ENCODE results near the gene IL36B.

The IL36B gene

GRCh38 chr2:113068249-113068648, 15.6 kb upstream of the IL36B start:
- TF ChIP-seq CTCF (IDR thresholded peaks at IDR 0.05; ENCODE audit: insufficient read depth, missing control alignments), result no peak
- FAIRE-seq, result no peak
- DNase-seq (ENCODE audit: insufficient read length, low spot score), result no peak

GRCh38 chr2:113067681-113068080, 15.0 kb upstream of the IL36B start, which contains the start of gene IL1F10:
Gene IL1F10 (plus strand): TSS chr2:113067970. CDS start chr2:113072739, 4,769 bp downstream.
- DNase-seq (ENCODE audit: insufficient read length, low spot score) (no peak), FAIRE-seq (no peak)
- no peak for TF ChIP-seq CTCF (IDR thresholded peaks at IDR 0.05; ENCODE audit: insufficient read depth, missing control alignments)

GRCh38 chr2:113064898-113065297, 12.2 kb upstream of the IL36B start:
- no peak for TF ChIP-seq CTCF (IDR thresholded peaks at IDR 0.05; ENCODE audit: insufficient read depth, missing control alignments)
- FAIRE-seq, result no peak
- DNase-seq (ENCODE audit: insufficient read length, low spot score), result no peak

GRCh38 chr2:113064281-113064680, 11.6 kb upstream of the IL36B start:
- FAIRE-seq (no peak), DNase-seq (ENCODE audit: insufficient read length, low spot score) (no peak)
- no peak for TF ChIP-seq CTCF (IDR thresholded peaks at IDR 0.05; ENCODE audit: insufficient read depth, missing control alignments)

- TF ChIP-seq CTCF (IDR thresholded peaks at IDR 0.05; ENCODE audit: insufficient read depth, missing control alignments), result no peak
- FAIRE-seq (no peak), DNase-seq (ENCODE audit: insufficient read length, low spot score) (no peak)
Observed at GRCh38 chr2:113061896-113062770, 9.5 kb upstream of the IL36B start.

- FAIRE-seq, result no peak
- DNase-seq (ENCODE audit: insufficient read length, low spot score), result no peak
- no peak for TF ChIP-seq CTCF (IDR thresholded peaks at IDR 0.05; ENCODE audit: insufficient read depth, missing control alignments)
Observed at GRCh38 chr2:113061241-113061640, 8.6 kb upstream of the IL36B start.

GRCh38 chr2:113060796-113061195, 8.1 kb upstream of the IL36B start:
- FAIRE-seq (no peak), DNase-seq (ENCODE audit: insufficient read length, low spot score) (no peak)
- no peak for TF ChIP-seq CTCF (IDR thresholded peaks at IDR 0.05; ENCODE audit: insufficient read depth, missing control alignments)

Measured in D721Med (cell line).